ENCODE data around the gene F13B. TPM values are rescaled to one million over a fixed set of nuclear protein-coding genes. Genes with fewer than 3 reads are reported as not detected.
A peak's percentile ranks its signal among the peaks of the same experiment; 100 is the strongest.

The F13B gene
- total RNA-seq, 2 donors from 2014 or later: not detected

GRCh38 chr1:197063212-197063611, 3.8 kb downstream of the F13B start:
- DNase-seq: no peak
- Mint-ChIP-seq H3K4me1 (no peaks in the 10 kb centered on the region), H3K27ac (no peak overlapping the region), H3K9me3 (no peaks in the 10 kb centered on the region), H3K27me3 (ENCODE audit: insufficient read depth) (no peaks in the 10 kb centered on the region), H3K36me3 (ENCODE audit: low read depth) (no peaks in the 10 kb centered on the region), H3K4me3 (no peak overlapping the region)
- Histone ChIP-seq H3K9ac (ENCODE audit: extremely low read depth, low read length, poor library complexity, severe bottlenecking) (no peak overlapping the region), H3K36me3 (ENCODE audit: control insufficient read depth, insufficient read depth, low read length) (no peaks in the 10 kb centered on the region), H3K4me1 (ENCODE audit: control insufficient read depth, insufficient read depth, low read length) (no peaks in the 10 kb centered on the region), H3K4me3 (ENCODE audit: low read length) (no peak overlapping the region), H3K27me3 (ENCODE audit: control insufficient read depth, insufficient read depth, low read length, poor library complexity, severe bottlenecking) (no peaks in the 10 kb centered on the region), H3K9me3 (ENCODE audit: control insufficient read depth, low read length) (no peaks in the 10 kb centered on the region), H3K27ac (ENCODE audit: low read depth, low read length) (no peak overlapping the region)
- peak; percentile 37 for TF ChIP-seq CTCF (conservative IDR thresholded peaks at IDR 0.05)
- WGBS, 2 experiments (ENCODE audit: insufficient coverage in 1 of 2, insufficient read length in 1 of 2): 90 to 100% methylated on average over 1 to 2 of the region's 2 CpGs

GRCh38 chr1:197062692-197063091, 4.4 kb downstream of the F13B start:
- H3K9me3 Mint-ChIP-seq: no peaks in the 10 kb centered on the region

GRCh38 chr1:197049100-197049499, 18.0 kb downstream of the F13B start:
- no peak overlapping the region for H3K27ac Mint-ChIP-seq
- H3K9ac ChIP-seq (ENCODE audit: extremely low read depth, low read length, poor library complexity, severe bottlenecking): no peak overlapping the region
- no peaks in the 10 kb centered on the region for H3K27me3 ChIP-seq (ENCODE audit: control insufficient read depth, insufficient read depth, low read length, poor library complexity, severe bottlenecking)
- no peaks in the 10 kb centered on the region for H3K9me3 Mint-ChIP-seq
- H3K27me3 Mint-ChIP-seq (ENCODE audit: insufficient read depth): no peaks in the 10 kb centered on the region
- peaks cover under 1% of the 10 kb centered on the region for H3K4me1 Mint-ChIP-seq
- no peak overlapping the region for H3K27ac ChIP-seq (ENCODE audit: low read depth, low read length)
- no peaks in the 10 kb centered on the region for H3K36me3 Mint-ChIP-seq (ENCODE audit: low read depth)
- H3K4me3 Mint-ChIP-seq: no peak overlapping the region
- no peak for TF ChIP-seq CTCF (conservative IDR thresholded peaks at IDR 0.05)
- no peak overlapping the region for H3K4me3 ChIP-seq (ENCODE audit: low read length)
- no peak for DNase-seq
- no peaks in the 10 kb centered on the region for H3K4me1 ChIP-seq (ENCODE audit: control insufficient read depth, insufficient read depth, low read length)
- H3K36me3 ChIP-seq (ENCODE audit: control insufficient read depth, insufficient read depth, low read length): no peaks in the 10 kb centered on the region
- H3K9me3 ChIP-seq (ENCODE audit: control insufficient read depth, low read length): no peaks in the 10 kb centered on the region

More at GRCh38 chr1:197062692-197063091, 4.4 kb downstream of the F13B start:
- no peaks in the 10 kb centered on the region for H3K4me1 Mint-ChIP-seq
- no peak overlapping the region for H3K4me3 Mint-ChIP-seq
- no peaks in the 10 kb centered on the region for H3K27me3 ChIP-seq (ENCODE audit: control insufficient read depth, insufficient read depth, low read length, poor library complexity, severe bottlenecking)
- H3K36me3 ChIP-seq (ENCODE audit: control insufficient read depth, insufficient read depth, low read length): no peaks in the 10 kb centered on the region
- no peak for DNase-seq
- TF ChIP-seq CTCF (conservative IDR thresholded peaks at IDR 0.05): no peak
- no peak overlapping the region for H3K9ac ChIP-seq (ENCODE audit: extremely low read depth, low read length, poor library complexity, severe bottlenecking)
- H3K9me3 ChIP-seq (ENCODE audit: control insufficient read depth, low read length): no peaks in the 10 kb centered on the region
- no peak overlapping the region for H3K27ac ChIP-seq (ENCODE audit: low read depth, low read length)
- H3K4me3 ChIP-seq (ENCODE audit: low read length): no peak overlapping the region
- H3K27me3 Mint-ChIP-seq (ENCODE audit: insufficient read depth): no peaks in the 10 kb centered on the region
- no peaks in the 10 kb centered on the region for H3K4me1 ChIP-seq (ENCODE audit: control insufficient read depth, insufficient read depth, low read length)
- no peak overlapping the region for H3K27ac Mint-ChIP-seq
- no peaks in the 10 kb centered on the region for H3K36me3 Mint-ChIP-seq (ENCODE audit: low read depth)
- 93 to 100% methylated on average over 1 to 2 of the region's 2 CpGs for WGBS, 2 experiments (ENCODE audit: insufficient coverage in 1 of 2, insufficient read length in 1 of 2)
